HepG2 (cell line): ENCODE measurements around the gene UBR3.

Source experiments
- ERF ChIP-seq: IDR thresholded peaks from 2 replicates; pipeline ENCODE4 v1.6.1; 2018; ENCODE audit warnings: missing biosample characterization, missing genetic modification reagents
- ZNF431 ChIP-seq: sonication (generic); formaldehyde crosslinking; IDR thresholded peaks from 2 replicates; pipeline ENCODE4 v1.9.0; 2022; ENCODE audit warnings: missing genetic modification reagents, low read depth, mild to moderate bottlenecking, borderline replicate concordance
- TF ChIP-seq, protein P1 (sequence below): sonication (generic); formaldehyde crosslinking; IDR thresholded peaks from 2 replicates; pipeline ENCODE4 v1.4.0; 2020; ENCODE audit warnings: missing genetic modification reagents, mild to moderate bottlenecking, borderline replicate concordance

DNA sequence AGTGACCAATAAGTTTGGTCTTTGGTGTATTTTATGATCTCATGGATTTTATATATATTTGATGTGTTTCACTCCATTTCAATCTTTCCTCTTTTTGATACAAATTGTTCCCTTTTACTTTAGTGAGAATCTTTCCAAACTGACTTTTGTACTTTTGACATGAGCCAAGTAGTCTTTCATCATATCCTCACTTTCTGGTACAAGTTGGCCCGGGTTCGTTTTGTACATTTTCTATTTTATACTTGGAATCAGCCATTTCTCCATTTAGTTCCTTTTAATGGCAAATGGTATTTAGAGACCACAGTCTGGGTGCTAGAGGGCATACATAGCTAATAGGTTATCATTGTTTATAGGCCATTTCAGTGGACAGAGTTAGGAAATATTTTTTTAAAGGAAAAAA lies 202.8 kb downstream of the UBR3 start:
- TF ChIP-seq, protein P1, sequence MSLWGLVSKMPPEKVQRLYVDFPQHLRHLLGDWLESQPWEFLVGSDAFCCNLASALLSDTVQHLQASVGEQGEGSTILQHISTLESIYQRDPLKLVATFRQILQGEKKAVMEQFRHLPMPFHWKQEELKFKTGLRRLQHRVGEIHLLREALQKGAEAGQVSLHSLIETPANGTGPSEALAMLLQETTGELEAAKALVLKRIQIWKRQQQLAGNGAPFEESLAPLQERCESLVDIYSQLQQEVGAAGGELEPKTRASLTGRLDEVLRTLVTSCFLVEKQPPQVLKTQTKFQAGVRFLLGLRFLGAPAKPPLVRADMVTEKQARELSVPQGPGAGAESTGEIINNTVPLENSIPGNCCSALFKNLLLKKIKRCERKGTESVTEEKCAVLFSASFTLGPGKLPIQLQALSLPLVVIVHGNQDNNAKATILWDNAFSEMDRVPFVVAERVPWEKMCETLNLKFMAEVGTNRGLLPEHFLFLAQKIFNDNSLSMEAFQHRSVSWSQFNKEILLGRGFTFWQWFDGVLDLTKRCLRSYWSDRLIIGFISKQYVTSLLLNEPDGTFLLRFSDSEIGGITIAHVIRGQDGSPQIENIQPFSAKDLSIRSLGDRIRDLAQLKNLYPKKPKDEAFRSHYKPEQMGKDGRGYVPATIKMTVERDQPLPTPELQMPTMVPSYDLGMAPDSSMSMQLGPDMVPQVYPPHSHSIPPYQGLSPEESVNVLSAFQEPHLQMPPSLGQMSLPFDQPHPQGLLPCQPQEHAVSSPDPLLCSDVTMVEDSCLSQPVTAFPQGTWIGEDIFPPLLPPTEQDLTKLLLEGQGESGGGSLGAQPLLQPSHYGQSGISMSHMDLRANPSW (CRISPR knock-in tag), result no peak
- TF ChIP-seq ZNF431 (CRISPR knock-in tag) (no peak), ERF (no peak)
